ENCODE measurements around the gene FOXP1. TPM values are rescaled to one million over a fixed set of nuclear protein-coding genes. Genes with fewer than 3 reads are reported as not detected.

FOXP1 gene
- total RNA-seq, 1 donor from 2014 or later = 26.1 TPM

GRCh38 chr3:70951316-70951715 lies 632.2 kb downstream of the FOXP1 start:
- DNase-seq (ENCODE audit: low read depth) = no peak
- H3K4me3 ChIP-seq (ENCODE audit: low read depth, low read length) = no peak overlapping the region
- TF ChIP-seq CTCF (conservative IDR thresholded peaks at IDR 0.05; ENCODE audit: low read depth, low read length) = no peak

GRCh38 chr3:70947579-70947978 lies 635.9 kb downstream of the FOXP1 start:
- DNase-seq (ENCODE audit: low read depth) = no peak
- no peak overlapping the region for H3K4me3 ChIP-seq (ENCODE audit: low read depth, low read length)
- TF ChIP-seq CTCF (conservative IDR thresholded peaks at IDR 0.05; ENCODE audit: low read depth, low read length) = no peak

- H3K4me3 ChIP-seq (ENCODE audit: low read depth, low read length) = no peak overlapping the region
- DNase-seq (ENCODE audit: low read depth) = no peak
- no peak for TF ChIP-seq CTCF (conservative IDR thresholded peaks at IDR 0.05; ENCODE audit: low read depth, low read length)
These were observed 639.6 kb downstream of the FOXP1 start for GRCh38 chr3:70943886-70944285.

- H3K4me3 ChIP-seq (ENCODE audit: low read depth, low read length) = no peak overlapping the region
- no peak for DNase-seq (ENCODE audit: low read depth)
- no peak for TF ChIP-seq CTCF (conservative IDR thresholded peaks at IDR 0.05; ENCODE audit: low read depth, low read length)
These were observed 650.3 kb downstream of the FOXP1 start for GRCh38 chr3:70933105-70933810.

GRCh38 chr3:70930066-70930465 lies 653.5 kb downstream of the FOXP1 start:
- TF ChIP-seq CTCF (conservative IDR thresholded peaks at IDR 0.05; ENCODE audit: low read depth, low read length) = no peak
- no peak overlapping the region for H3K4me3 ChIP-seq (ENCODE audit: low read depth, low read length)
- DNase-seq (ENCODE audit: low read depth) = no peak

- TF ChIP-seq CTCF (conservative IDR thresholded peaks at IDR 0.05; ENCODE audit: low read depth, low read length) = no peak
- no peak overlapping the region for H3K4me3 ChIP-seq (ENCODE audit: low read depth, low read length)
- no peak for DNase-seq (ENCODE audit: low read depth)
These were observed 656.3 kb downstream of the FOXP1 start for GRCh38 chr3:70927239-70927638.

GRCh38 chr3:70926835-70927234 lies 656.7 kb downstream of the FOXP1 start:
- DNase-seq (ENCODE audit: low read depth) = no peak
- H3K4me3 ChIP-seq (ENCODE audit: low read depth, low read length) = no peak overlapping the region
- no peak for TF ChIP-seq CTCF (conservative IDR thresholded peaks at IDR 0.05; ENCODE audit: low read depth, low read length)
